ENCODE measurements around the gene AP1G2.
A peak's percentile ranks its signal among the peaks of the same experiment; 100 is the strongest.

AP1G2 gene

GRCh38 chr14:23557521-23557920, 10.1 kb downstream of the AP1G2 start:
- H3K4me3 Mint-ChIP-seq, result peak overlapping the region; percentile 59
- peaks cover 21% of the 10 kb centered on the region for H3K36me3 Mint-ChIP-seq (ENCODE audit: insufficient read depth)
- H3K27ac Mint-ChIP-seq (ENCODE audit: low read depth), result peak overlapping the region; percentile 91
- H3K27me3 Mint-ChIP-seq, result no peaks in the 10 kb centered on the region
- no peak for ATAC-seq (replicated peaks; ENCODE audit: extremely low read depth, poor library complexity, severe bottlenecking)
- no peaks in the 10 kb centered on the region for H3K9me3 Mint-ChIP-seq
- DNase-seq (ENCODE audit: low spot score in 2 of 2), result no peak
- H3K4me1 Mint-ChIP-seq, result peaks cover 42% of the 10 kb centered on the region

GRCh38 chr14:23556700-23557440, 10.7 kb downstream of the AP1G2 start:
- H3K27ac Mint-ChIP-seq (ENCODE audit: low read depth), result peak overlapping the region; percentile 91
- H3K36me3 Mint-ChIP-seq (ENCODE audit: insufficient read depth), result peaks cover 19% of the 10 kb centered on the region
- no peak for ATAC-seq (replicated peaks; ENCODE audit: extremely low read depth, poor library complexity, severe bottlenecking)
- peak overlapping the region; percentile 89 for H3K4me3 Mint-ChIP-seq
- no peak for DNase-seq (ENCODE audit: low spot score in 2 of 2)
- peaks cover 43% of the 10 kb centered on the region for H3K4me1 Mint-ChIP-seq
- H3K27me3 Mint-ChIP-seq, result no peaks in the 10 kb centered on the region
- no peaks in the 10 kb centered on the region for H3K9me3 Mint-ChIP-seq

GRCh38 chr14:23555882-23556699, 11.5 kb downstream of the AP1G2 start, which contains the start of gene THTPA:
Gene THTPA (plus strand): TSS chr14:23556271. CDS start chr14:23556758, 487 bp downstream.
- Mint-ChIP-seq H3K9me3 (no peaks in the 10 kb centered on the region), H3K4me3 (peak within 1 kb of the TSS; percentile 89), H3K27ac (ENCODE audit: low read depth) (peak within 1 kb of the TSS; percentile 91), H3K27me3 (no peaks in the 10 kb centered on the region), H3K4me1 (peaks cover 41% of the 10 kb centered on the region), H3K36me3 (ENCODE audit: insufficient read depth) (peaks cover 14% of the 10 kb centered on the region)
- ATAC-seq (replicated peaks; ENCODE audit: extremely low read depth, poor library complexity, severe bottlenecking) (peak; percentile 88), DNase-seq (ENCODE audit: low spot score in 2 of 2) (peak; percentile 83 to 88)

DNA sequence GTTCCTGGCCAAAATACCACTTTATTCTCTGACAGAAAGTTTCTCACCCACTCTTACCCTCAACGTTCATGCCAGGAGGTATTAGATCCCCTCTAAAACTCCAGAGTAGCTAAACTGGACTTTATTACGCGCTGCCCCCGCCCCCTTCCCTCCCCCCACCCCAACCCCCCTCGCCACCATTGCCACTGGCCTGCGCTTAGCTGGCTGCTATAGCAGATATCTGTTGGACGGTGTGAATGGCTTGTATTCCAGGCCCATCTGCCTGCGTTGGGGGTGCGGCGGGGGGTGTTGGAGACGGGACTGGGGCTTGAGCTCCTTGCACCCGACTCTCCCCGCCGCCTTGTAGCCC, 12.1 kb downstream of the AP1G2 start:
- ATAC-seq (replicated peaks; ENCODE audit: extremely low read depth, poor library complexity, severe bottlenecking), result no peak
- Mint-ChIP-seq H3K27ac (ENCODE audit: low read depth) (peak overlapping the region; percentile 91), H3K36me3 (ENCODE audit: insufficient read depth) (peaks cover 11% of the 10 kb centered on the region), H3K9me3 (no peaks in the 10 kb centered on the region), H3K4me1 (peaks cover 41% of the 10 kb centered on the region), H3K27me3 (no peaks in the 10 kb centered on the region), H3K4me3 (peak overlapping the region; percentile 89)
- DNase-seq (ENCODE audit: low spot score in 2 of 2), result no peak

DNA sequence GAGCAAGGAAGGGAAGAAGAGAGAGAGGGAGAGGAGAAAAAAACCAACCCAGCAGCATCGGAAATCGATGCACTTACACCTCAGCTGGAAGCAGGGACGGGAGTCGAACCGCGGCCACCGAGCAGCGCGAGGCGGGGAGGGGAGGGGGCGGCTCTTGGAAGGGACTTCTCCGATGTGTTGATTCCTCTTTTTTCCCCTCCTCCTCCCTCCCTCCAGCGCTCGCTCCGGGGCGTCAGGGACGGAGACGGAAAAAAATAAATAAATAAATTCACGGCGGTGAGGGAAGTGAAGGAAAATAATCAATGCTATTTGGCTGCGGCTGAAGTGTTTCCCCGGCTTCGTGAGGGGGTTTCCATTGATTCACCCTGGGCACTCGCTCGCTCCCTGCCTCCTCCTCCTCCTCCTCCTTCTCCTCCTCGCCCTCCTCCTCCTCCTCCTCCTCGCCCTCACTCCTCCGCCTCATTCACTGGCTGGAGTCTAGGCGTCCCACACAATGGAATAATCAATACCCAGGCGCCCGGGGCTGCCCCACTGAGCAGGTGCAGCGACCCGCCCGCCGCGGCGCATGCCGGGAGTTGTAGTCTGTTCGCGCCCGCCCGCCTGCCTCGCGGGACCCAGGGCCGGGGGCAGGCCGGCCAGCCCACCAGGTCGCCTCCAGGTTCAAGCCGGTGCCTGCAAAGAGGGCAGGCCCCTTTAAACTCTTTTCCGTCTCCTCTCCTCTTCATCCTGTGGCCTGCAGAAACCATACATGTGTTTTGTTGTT, 16.1 kb downstream of the AP1G2 start, which contains the start of gene ZFHX2:
ZFHX2 (minus strand) TSS at position 500 of the 763 bp plus-strand sequence. CDS start 16,440 bp downstream, outside the sequence.
- peaks cover 7% of the 10 kb centered on the region for H3K36me3 Mint-ChIP-seq (ENCODE audit: insufficient read depth)
- ATAC-seq (replicated peaks; ENCODE audit: extremely low read depth, poor library complexity, severe bottlenecking) (peak; percentile 48), DNase-seq (ENCODE audit: low spot score in 2 of 2) (peak; percentile 31 to 45)
- no peaks in the 10 kb centered on the region for H3K27me3 Mint-ChIP-seq
- no peak within 1 kb of the TSS for H3K4me3 Mint-ChIP-seq
- no peaks in the 10 kb centered on the region for H3K9me3 Mint-ChIP-seq
- H3K4me1 Mint-ChIP-seq, result peaks cover 18% of the 10 kb centered on the region
- H3K27ac Mint-ChIP-seq (ENCODE audit: low read depth), result peak within 1 kb of the TSS; percentile 81

- Mint-ChIP-seq H3K9me3 (no peaks in the 10 kb centered on the region), H3K36me3 (ENCODE audit: insufficient read depth) (peaks cover 2% of the 10 kb centered on the region), H3K27ac (ENCODE audit: low read depth) (peak overlapping the region; percentile 81), H3K4me3 (no peak overlapping the region), H3K27me3 (no peaks in the 10 kb centered on the region), H3K4me1 (peaks cover 12% of the 10 kb centered on the region)
- ATAC-seq (replicated peaks; ENCODE audit: extremely low read depth, poor library complexity, severe bottlenecking) (no peak), DNase-seq (ENCODE audit: low spot score in 2 of 2) (no peak)
Observed at GRCh38 chr14:23550812-23551265, 16.8 kb downstream of the AP1G2 start.

DNA sequence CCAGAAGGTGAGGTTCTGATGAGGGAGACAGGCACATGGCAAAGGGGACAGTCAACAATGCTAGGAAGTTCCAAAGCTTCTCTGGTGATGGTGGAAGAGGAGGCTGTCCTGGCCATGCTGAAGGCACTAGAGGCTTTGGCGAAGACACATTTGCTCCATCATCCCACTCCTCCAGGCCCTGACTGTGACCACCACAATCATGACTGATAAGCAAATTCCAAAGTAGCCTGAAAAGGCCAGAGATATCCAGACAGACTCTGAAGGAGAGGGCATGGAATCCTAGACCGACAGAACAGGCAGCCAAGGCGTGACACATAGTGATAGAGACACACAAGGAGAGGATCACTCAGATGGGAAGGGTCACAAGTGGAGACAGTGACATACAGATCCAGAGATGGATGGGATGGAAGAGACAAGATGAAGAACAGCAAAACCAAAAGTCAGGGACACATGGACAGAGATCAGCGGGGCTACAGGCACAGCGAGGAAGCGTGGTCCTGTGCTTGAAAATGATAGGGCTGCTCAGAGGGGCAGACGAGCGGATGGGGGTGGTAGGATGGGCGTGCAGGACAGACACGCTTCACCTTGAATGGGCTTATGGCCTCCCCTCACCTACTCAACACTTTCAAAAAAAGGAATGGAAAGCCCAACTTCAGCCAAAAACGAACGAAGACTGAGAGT, 17.3 kb downstream of the AP1G2 start:
- H3K4me3 Mint-ChIP-seq, result no peak overlapping the region
- ATAC-seq (replicated peaks; ENCODE audit: extremely low read depth, poor library complexity, severe bottlenecking), result no peak
- no peak for DNase-seq (ENCODE audit: low spot score in 2 of 2)
- H3K4me1 Mint-ChIP-seq, result peaks cover 9% of the 10 kb centered on the region
- no peak overlapping the region for H3K27ac Mint-ChIP-seq (ENCODE audit: low read depth)
- no peaks in the 10 kb centered on the region for H3K9me3 Mint-ChIP-seq
- H3K27me3 Mint-ChIP-seq, result no peaks in the 10 kb centered on the region
- H3K36me3 Mint-ChIP-seq (ENCODE audit: insufficient read depth), result no peaks in the 10 kb centered on the region

DNA sequence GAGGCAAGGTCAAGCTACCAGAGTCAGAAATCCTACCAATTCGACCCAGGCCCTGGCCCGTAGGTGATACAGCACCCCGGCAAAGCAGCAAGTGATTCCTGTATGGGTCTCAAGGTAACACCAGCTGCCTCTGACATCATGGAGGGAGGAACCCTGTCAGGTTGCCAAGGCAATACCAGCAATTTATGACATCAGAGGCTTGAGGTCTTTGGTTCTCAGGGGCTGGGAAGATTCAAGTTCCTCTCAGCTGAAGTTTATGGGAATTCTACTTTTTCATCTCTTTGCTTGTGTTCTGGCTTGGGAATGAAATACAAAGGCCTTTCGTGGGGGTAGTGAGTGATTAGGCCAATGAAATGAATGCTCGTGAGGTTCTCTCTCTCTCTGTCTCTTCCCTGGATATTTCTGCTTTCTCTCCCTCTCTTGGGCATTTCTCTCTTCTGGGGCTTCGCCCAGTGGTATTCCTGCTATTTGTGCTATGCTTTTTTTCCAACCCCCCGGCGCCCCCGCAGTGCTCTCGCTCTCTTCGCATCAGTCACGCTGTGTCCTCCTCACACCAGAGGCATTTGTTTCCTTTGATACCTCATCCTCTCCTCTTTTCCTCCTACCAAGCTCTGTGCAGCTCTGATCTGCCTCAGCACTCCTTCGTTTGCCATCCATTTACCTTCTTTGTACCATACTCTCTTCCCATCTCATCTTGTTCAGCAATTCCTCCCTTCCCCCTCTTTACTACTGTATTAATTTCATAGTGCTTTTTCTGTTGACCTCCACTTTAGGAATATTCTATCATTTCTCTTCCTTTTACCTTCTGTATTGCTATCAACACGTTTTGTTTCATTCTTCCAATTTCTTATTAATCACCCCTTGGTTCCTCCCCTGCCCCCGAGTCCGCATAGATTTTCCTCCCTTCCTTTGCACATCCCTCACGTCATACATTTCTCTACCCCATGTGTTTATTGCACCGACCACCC, 19.0 kb downstream of the AP1G2 start:
- Mint-ChIP-seq H3K9me3 (no peaks in the 10 kb centered on the region), H3K4me1 (peaks cover 6% of the 10 kb centered on the region), H3K4me3 (no peak overlapping the region), H3K27me3 (no peaks in the 10 kb centered on the region), H3K36me3 (ENCODE audit: insufficient read depth) (no peaks in the 10 kb centered on the region), H3K27ac (ENCODE audit: low read depth) (no peak overlapping the region)
- no peak for DNase-seq (ENCODE audit: low spot score in 2 of 2)
- no peak for ATAC-seq (replicated peaks; ENCODE audit: extremely low read depth, poor library complexity, severe bottlenecking)

GRCh38 chr14:23547924-23548323, 19.7 kb downstream of the AP1G2 start:
- no peaks in the 10 kb centered on the region for H3K36me3 Mint-ChIP-seq (ENCODE audit: insufficient read depth)
- H3K4me1 Mint-ChIP-seq, result peaks cover 6% of the 10 kb centered on the region
- no peaks in the 10 kb centered on the region for H3K27me3 Mint-ChIP-seq
- DNase-seq (ENCODE audit: low spot score in 2 of 2) (no peak), ATAC-seq (replicated peaks; ENCODE audit: extremely low read depth, poor library complexity, severe bottlenecking) (no peak)
- H3K27ac Mint-ChIP-seq (ENCODE audit: low read depth), result no peak overlapping the region
- H3K9me3 Mint-ChIP-seq, result no peaks in the 10 kb centered on the region
- H3K4me3 Mint-ChIP-seq, result no peak overlapping the region

DNA sequence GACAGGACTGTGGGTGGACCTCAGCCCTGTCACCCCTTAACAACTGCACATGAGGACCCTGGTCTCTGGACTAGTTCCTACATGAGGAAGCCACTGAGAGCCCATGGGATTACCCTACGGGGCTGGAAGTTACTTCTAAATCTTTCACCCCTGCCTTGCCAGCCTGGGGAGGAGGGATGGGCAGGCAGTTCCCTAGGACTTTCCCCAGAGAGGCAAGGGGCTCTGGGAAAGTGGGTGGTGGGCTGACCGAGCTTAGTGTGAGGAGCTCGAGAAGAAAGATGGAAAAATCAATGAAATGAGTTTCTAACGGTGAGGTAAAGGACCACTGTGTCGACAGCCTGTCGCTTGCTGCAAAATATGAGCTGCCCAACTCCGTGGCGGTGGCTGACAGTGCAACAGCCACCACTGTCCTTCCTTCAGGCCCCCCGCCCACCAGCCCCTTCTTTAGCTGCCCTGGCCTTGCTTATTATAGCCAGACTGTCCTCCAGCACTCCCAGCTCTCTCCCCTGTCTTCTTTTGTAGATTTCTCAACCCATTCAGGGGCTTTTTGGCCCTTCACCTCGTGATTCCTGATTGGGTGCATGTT, 21.0 kb downstream of the AP1G2 start:
- no peak for ATAC-seq (replicated peaks; ENCODE audit: extremely low read depth, poor library complexity, severe bottlenecking)
- Mint-ChIP-seq H3K27me3 (no peaks in the 10 kb centered on the region), H3K9me3 (no peaks in the 10 kb centered on the region), H3K4me3 (no peak overlapping the region), H3K4me1 (peaks cover under 1% of the 10 kb centered on the region), H3K27ac (ENCODE audit: low read depth) (no peak overlapping the region), H3K36me3 (ENCODE audit: insufficient read depth) (no peaks in the 10 kb centered on the region)
- DNase-seq (ENCODE audit: low spot score in 2 of 2), result no peak

Measured in central memory CD8-positive, alpha-beta T cell (primary cell).